Progenitor cell of endocrine pancreas (in vitro differentiated cells): Measurements from ENCODE around the gene TOPAZ1. TPM values are rescaled to one million over a fixed set of nuclear protein-coding genes. Genes with fewer than 3 reads are reported as not detected.

ENCODE experiments used
- DNase-seq: peaks from one replicate; pipeline ENCODE4 v3.0.0; 2021; ENCODE audit warnings: low spot score; ENCODE audit not compliant: unreplicated experiment
- H3K27ac Mint-ChIP-seq: 2 replicates; pipeline ENCODE4 v1.8.0; 2021; ENCODE audit warnings: mild to moderate bottlenecking, moderate library complexity, mixed read lengths
- H3K27me3 Mint-ChIP-seq: 2 replicates; pipeline ENCODE4 v1.8.0; 2021; ENCODE audit warnings: mixed read lengths
- H3K36me3 Mint-ChIP-seq: 2 replicates; pipeline ENCODE4 v1.8.0; 2022; ENCODE audit warnings: mixed read lengths; ENCODE audit not compliant: insufficient read depth
- H3K4me1 Mint-ChIP-seq: 2 replicates; pipeline ENCODE4 v1.8.0; 2021; ENCODE audit warnings: low read depth, mixed read lengths
- H3K4me3 Mint-ChIP-seq: 2 replicates; pipeline ENCODE4 v1.8.0; 2021; ENCODE audit warnings: low read depth, mild to moderate bottlenecking, moderate library complexity, mixed read lengths
- H3K9me3 Mint-ChIP-seq: 2 replicates; pipeline ENCODE4 v1.8.0; 2021; ENCODE audit warnings: low read depth, mixed read lengths
- total RNA-seq: library from RNA; stranded (reverse); gene quantifications from 2 replicates; pipeline ENCODE4 v1.2.1, GENCODE V29; 2021
- TF ChIP-seq, protein P1 (sequence below): fragments of 200-600 bp; sonication (generic); IDR thresholded peaks from one replicate; pipeline ENCODE4 v1.5.0; 2021; ENCODE audit warnings: antibody characterized with exemption, mild to moderate bottlenecking; ENCODE audit not compliant: unreplicated experiment

The TOPAZ1 gene
- total RNA-seq, 1 donor from 2014 or later = not detected

DNA sequence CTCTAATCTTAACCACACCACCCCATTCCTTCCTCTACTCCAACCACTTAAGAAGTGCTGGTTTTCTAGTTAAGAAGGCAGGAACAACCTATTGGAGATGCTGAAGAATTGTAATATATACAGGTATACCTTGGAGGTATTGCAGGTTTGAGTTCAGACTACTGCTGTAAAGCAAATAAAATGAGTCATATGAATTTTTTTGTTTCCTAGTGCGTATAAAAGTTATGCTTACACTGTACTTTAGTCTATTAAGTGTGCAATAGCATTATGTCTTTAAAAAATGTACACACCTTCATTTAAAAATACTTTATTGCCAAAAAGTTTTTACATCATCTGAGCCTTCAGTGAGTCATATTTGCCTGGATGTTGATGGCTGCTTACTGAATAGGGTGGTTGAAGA is 22.5 kb downstream of the TOPAZ1 start:
- DNase-seq = no peak
- Mint-ChIP-seq H3K27me3 (no peaks in the 10 kb centered on the region), H3K27ac (no peak overlapping the region), H3K9me3 (peaks cover 4% of the 10 kb centered on the region), H3K4me3 (no peak overlapping the region), H3K4me1 (no peaks in the 10 kb centered on the region), H3K36me3 (no peaks in the 10 kb centered on the region)
- TF ChIP-seq, protein P1, sequence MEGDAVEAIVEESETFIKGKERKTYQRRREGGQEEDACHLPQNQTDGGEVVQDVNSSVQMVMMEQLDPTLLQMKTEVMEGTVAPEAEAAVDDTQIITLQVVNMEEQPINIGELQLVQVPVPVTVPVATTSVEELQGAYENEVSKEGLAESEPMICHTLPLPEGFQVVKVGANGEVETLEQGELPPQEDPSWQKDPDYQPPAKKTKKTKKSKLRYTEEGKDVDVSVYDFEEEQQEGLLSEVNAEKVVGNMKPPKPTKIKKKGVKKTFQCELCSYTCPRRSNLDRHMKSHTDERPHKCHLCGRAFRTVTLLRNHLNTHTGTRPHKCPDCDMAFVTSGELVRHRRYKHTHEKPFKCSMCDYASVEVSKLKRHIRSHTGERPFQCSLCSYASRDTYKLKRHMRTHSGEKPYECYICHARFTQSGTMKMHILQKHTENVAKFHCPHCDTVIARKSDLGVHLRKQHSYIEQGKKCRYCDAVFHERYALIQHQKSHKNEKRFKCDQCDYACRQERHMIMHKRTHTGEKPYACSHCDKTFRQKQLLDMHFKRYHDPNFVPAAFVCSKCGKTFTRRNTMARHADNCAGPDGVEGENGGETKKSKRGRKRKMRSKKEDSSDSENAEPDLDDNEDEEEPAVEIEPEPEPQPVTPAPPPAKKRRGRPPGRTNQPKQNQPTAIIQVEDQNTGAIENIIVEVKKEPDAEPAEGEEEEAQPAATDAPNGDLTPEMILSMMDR = no peak

DNA sequence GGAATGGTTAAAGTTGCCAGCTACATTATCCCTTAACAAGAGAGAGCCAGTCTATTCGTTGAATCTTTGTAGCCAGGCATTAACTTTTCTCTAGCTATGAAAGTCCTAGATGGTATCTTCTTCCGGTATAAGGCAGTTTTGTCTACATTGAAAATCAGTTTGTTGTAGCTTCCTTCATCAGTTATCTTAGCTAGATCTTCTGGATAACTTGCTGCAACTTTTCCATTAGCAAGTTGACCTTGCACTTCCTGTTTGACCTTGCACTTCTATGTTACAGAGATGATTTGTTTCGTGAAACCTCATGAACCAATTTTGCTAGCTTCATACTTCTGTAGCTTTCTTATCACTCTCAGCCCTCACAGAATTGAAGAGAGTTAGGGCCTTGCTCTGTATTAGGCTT is 24.1 kb downstream of the TOPAZ1 start:
- Mint-ChIP-seq H3K27me3 (no peaks in the 10 kb centered on the region), H3K9me3 (peaks cover 4% of the 10 kb centered on the region), H3K36me3 (no peaks in the 10 kb centered on the region), H3K4me3 (no peak overlapping the region), H3K4me1 (no peaks in the 10 kb centered on the region), H3K27ac (no peak overlapping the region)
- TF ChIP-seq, protein P1 = no peak
- DNase-seq = no peak

DNA sequence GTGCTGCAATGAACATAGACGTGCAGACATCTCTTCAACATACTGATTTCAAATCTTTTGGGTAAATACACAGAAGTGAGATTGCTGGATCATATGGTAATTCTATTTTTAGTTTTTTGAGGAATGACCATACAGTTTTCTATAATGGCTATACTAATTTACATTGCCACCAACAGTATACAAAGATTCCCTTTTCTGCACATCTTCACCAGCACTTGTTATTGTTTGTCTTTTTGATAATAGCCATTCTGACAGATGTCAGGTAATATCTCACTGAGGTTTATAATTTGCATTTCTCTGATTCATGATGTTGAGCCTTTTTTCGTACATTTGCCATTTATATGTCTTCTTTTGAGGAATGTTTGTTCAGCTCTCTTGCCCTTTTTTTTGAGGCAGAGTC is 30.5 kb downstream of the TOPAZ1 start:
- H3K9me3 Mint-ChIP-seq = peaks cover 6% of the 10 kb centered on the region
- H3K27ac Mint-ChIP-seq = no peak overlapping the region
- no peaks in the 10 kb centered on the region for H3K27me3 Mint-ChIP-seq
- TF ChIP-seq, protein P1 = no peak
- DNase-seq = no peak
- H3K4me3 Mint-ChIP-seq = no peak overlapping the region
- H3K36me3 Mint-ChIP-seq = no peaks in the 10 kb centered on the region
- H3K4me1 Mint-ChIP-seq = no peaks in the 10 kb centered on the region

DNA sequence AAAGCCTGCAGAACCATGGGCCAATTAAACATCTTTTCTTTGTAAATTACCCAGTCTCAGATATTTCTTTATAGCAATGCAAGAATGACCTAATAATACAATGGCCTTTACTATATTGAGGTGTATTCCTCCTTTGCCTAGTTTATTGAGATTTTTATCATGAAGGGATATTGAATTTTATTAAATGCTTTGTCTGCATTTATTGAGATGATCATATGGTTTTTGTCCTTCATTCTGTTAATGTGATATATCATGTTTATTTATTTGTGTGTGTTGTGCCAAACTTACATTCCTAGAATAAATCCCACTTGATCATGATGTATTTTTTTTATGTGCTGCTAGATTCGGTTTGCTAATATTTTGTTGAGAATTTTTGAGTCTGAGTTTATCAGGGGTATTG is 36.2 kb downstream of the TOPAZ1 start:
- Mint-ChIP-seq H3K4me3 (no peak overlapping the region), H3K27ac (no peak overlapping the region), H3K9me3 (peaks cover 3% of the 10 kb centered on the region), H3K27me3 (no peaks in the 10 kb centered on the region), H3K36me3 (no peaks in the 10 kb centered on the region), H3K4me1 (peaks cover 15% of the 10 kb centered on the region)
- TF ChIP-seq, protein P1 = no peak
- no peak for DNase-seq

DNA sequence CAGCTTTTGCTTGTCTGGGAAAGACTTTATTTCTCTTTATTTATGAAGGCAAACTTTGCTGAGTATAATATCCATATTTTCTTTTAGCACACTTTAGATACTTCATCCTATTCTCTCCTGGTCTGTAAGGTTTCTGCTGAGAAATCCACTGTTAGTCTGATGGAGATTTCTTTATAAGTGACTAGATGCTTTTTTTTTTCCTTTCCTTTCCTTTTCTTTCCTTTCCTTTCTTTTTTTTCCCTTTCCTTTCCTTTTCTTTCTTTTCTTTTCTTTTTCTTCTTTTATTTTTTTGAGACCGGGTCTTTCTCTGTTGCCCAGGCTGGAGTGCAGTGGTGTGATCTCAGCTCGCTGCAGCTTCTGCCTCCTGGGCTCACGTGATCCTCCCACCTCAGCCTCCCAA is 38.4 kb downstream of the TOPAZ1 start:
- no peak overlapping the region for H3K27ac Mint-ChIP-seq
- H3K4me3 Mint-ChIP-seq = no peak overlapping the region
- peaks cover 15% of the 10 kb centered on the region for H3K4me1 Mint-ChIP-seq
- TF ChIP-seq, protein P1 = no peak
- no peak for DNase-seq
- H3K9me3 Mint-ChIP-seq = peaks cover 3% of the 10 kb centered on the region
- no peaks in the 10 kb centered on the region for H3K36me3 Mint-ChIP-seq
- H3K27me3 Mint-ChIP-seq = no peaks in the 10 kb centered on the region
